Measurements from ENCODE around the gene TWF2. TPM values are rescaled to one million over a fixed set of nuclear protein-coding genes. Genes with fewer than 3 reads are reported as not detected.

Gene TWF2
- total and polyA plus RNA-seq, 3 experiments from 2014 or later: 98.2 to 138 (median 101) TPM

GRCh38 chr3:52259448-52259847, 20.5 kb upstream of the TWF2 start:
- Mint-ChIP-seq H3K4me1 (peaks cover 81 to 98% (median 97%) of the 10 kb centered on the region in 3 donors), H3K9me3 (no peaks in the 10 kb centered on the region), H3K27ac (peak overlapping the region in 5 of 8 donors; percentile 85 to 98 (median 86)), H3K27me3 (no peaks in the 10 kb centered on the region), H3K4me3 (no peak overlapping the region), H3K36me3 (peaks cover 18 to 97% (median 51%) of the 10 kb centered on the region in 3 donors)
- Histone ChIP-seq H3K36me3 (ENCODE audit: insufficient read depth, low read length) (peaks cover 95% of the 10 kb centered on the region), H3K27ac (ENCODE audit: low read depth, low read length) (no peak overlapping the region), H3K27me3 (ENCODE audit: insufficient read depth, low read length, poor library complexity, severe bottlenecking) (no peaks in the 10 kb centered on the region), H3K4me1 (ENCODE audit: insufficient read depth, low read length) (peaks cover 94% of the 10 kb centered on the region), H3K9me3 (ENCODE audit: low read length) (no peaks in the 10 kb centered on the region), H3K4me3 (ENCODE audit: low read length) (no peak overlapping the region)
- CTCF ChIA-PET: interaction anchor here (1.4 to 3.1 kb wide), 4 partner anchors 12 to 28 kb away, joined by 4 to 15 read pairs (median 6); no protein-coding TSS in a partner anchor
- no peak for DNase-seq
- POLR2A ChIA-PET: interaction anchor here (0.6 to 1.7 kb wide), 4 partner anchors 12 to 19 kb away, joined by 3 to 4 read pairs (median 3); partner anchors contain the start of genes PPM1M and WDR82

GRCh38 chr3:52259035-52259434, 20.1 kb upstream of the TWF2 start:
- Mint-ChIP-seq H3K4me1 (peaks cover 81 to 98% (median 97%) of the 10 kb centered on the region in 3 donors), H3K9me3 (no peaks in the 10 kb centered on the region), H3K36me3 (peaks cover 14 to 97% (median 47%) of the 10 kb centered on the region in 3 donors), H3K27me3 (no peaks in the 10 kb centered on the region), H3K27ac (peak overlapping the region in 7 of 8 donors; percentile 36 to 98 (median 85)), H3K4me3 (no peak overlapping the region)
- POLR2A ChIA-PET: interaction anchor here (0.6 to 1.2 kb wide), 3 partner anchors 12 to 14 kb away, joined by 3 read pairs; partner anchors contain the start of gene PPM1M
- Histone ChIP-seq H3K4me1 (ENCODE audit: insufficient read depth, low read length) (peaks cover 94% of the 10 kb centered on the region), H3K9me3 (ENCODE audit: low read length) (no peaks in the 10 kb centered on the region), H3K27ac (ENCODE audit: low read depth, low read length) (no peak overlapping the region), H3K27me3 (ENCODE audit: insufficient read depth, low read length, poor library complexity, severe bottlenecking) (no peaks in the 10 kb centered on the region), H3K4me3 (ENCODE audit: low read length) (no peak overlapping the region), H3K36me3 (ENCODE audit: insufficient read depth, low read length) (peaks cover 95% of the 10 kb centered on the region)
- CTCF ChIA-PET: interaction anchor here (1.4 to 3.1 kb wide), 3 partner anchors 13 to 27 kb away, joined by 4 to 15 read pairs (median 8); no protein-coding TSS in a partner anchor
- no peak for DNase-seq

GRCh38 chr3:52257911-52258310, 19.0 kb upstream of the TWF2 start:
- Histone ChIP-seq H3K27ac (ENCODE audit: low read depth, low read length) (no peak overlapping the region), H3K36me3 (ENCODE audit: insufficient read depth, low read length) (peaks cover 87% of the 10 kb centered on the region), H3K9me3 (ENCODE audit: low read length) (no peaks in the 10 kb centered on the region), H3K4me3 (ENCODE audit: low read length) (no peak overlapping the region), H3K27me3 (ENCODE audit: insufficient read depth, low read length, poor library complexity, severe bottlenecking) (no peaks in the 10 kb centered on the region), H3K4me1 (ENCODE audit: insufficient read depth, low read length) (peaks cover 93% of the 10 kb centered on the region)
- Mint-ChIP-seq H3K36me3 (peaks cover 4 to 95% (median 41%) of the 10 kb centered on the region in 3 donors), H3K9me3 (peaks cover 0 to 2% (median 0%) of the 10 kb centered on the region in 5 donors), H3K27me3 (peaks cover 0 to 2% of the 10 kb centered on the region in 2 donors), H3K4me1 (peaks cover 82 to 98% (median 97%) of the 10 kb centered on the region in 3 donors), H3K4me3 (no peak overlapping the region), H3K27ac (peak overlapping the region; percentile 43 to 100 (median 90))
- POLR2A ChIA-PET: no interaction called here
- no peak for DNase-seq
- CTCF ChIA-PET: no interaction called here

- Histone ChIP-seq H3K27me3 (ENCODE audit: insufficient read depth, low read length, poor library complexity, severe bottlenecking) (no peaks in the 10 kb centered on the region), H3K4me3 (ENCODE audit: low read length) (no peak overlapping the region), H3K4me1 (ENCODE audit: insufficient read depth, low read length) (peaks cover 93% of the 10 kb centered on the region), H3K36me3 (ENCODE audit: insufficient read depth, low read length) (peaks cover 74% of the 10 kb centered on the region), H3K9me3 (ENCODE audit: low read length) (no peaks in the 10 kb centered on the region), H3K27ac (ENCODE audit: low read depth, low read length) (no peak overlapping the region)
- ChIA-PET POLR2A (interaction anchor here (0.6 to 1.4 kb wide), 2 partner anchors 15 to 24 kb away, joined by 6 to 8 read pairs; no protein-coding TSS in a partner anchor), CTCF (interaction anchor here (0.8 to 14.4 kb wide), 4 partner anchors 16 to 26 kb away, joined by 3 to 156 read pairs (median 3); partner anchors contain the start of gene WDR82)
- H3K9me3 Mint-ChIP-seq: peaks cover 0 to 2% (median 0%) of the 10 kb centered on the region in 5 donors
- H3K36me3 Mint-ChIP-seq: peaks cover 4 to 91% (median 42%) of the 10 kb centered on the region in 3 donors
- H3K27ac Mint-ChIP-seq: peak overlapping the region; percentile 81 to 100 (median 96)
- H3K4me1 Mint-ChIP-seq: peaks cover 76 to 98% (median 97%) of the 10 kb centered on the region in 3 donors
- peaks cover 0 to 2% of the 10 kb centered on the region in 2 donors for H3K27me3 Mint-ChIP-seq
- DNase-seq: peak in 1 of 5 donors; percentile 33
- peak overlapping the region in 1 of 7 donors; percentile 15 for H3K4me3 Mint-ChIP-seq
Measured at GRCh38 chr3:52256622-52257021, 17.7 kb upstream of the TWF2 start.

- Histone ChIP-seq H3K9me3 (ENCODE audit: low read length) (no peaks in the 10 kb centered on the region), H3K27me3 (ENCODE audit: insufficient read depth, low read length, poor library complexity, severe bottlenecking) (no peaks in the 10 kb centered on the region), H3K4me3 (ENCODE audit: low read length) (no peak overlapping the region), H3K27ac (ENCODE audit: low read depth, low read length) (no peak overlapping the region), H3K4me1 (ENCODE audit: insufficient read depth, low read length) (peaks cover 92% of the 10 kb centered on the region), H3K36me3 (ENCODE audit: insufficient read depth, low read length) (peaks cover 70% of the 10 kb centered on the region)
- DNase-seq: no peak
- Mint-ChIP-seq H3K36me3 (peaks cover 4 to 86% (median 41%) of the 10 kb centered on the region in 3 donors), H3K4me1 (peaks cover 71 to 97% (median 93%) of the 10 kb centered on the region in 3 donors), H3K27ac (peak overlapping the region; percentile 81 to 100 (median 99)), H3K4me3 (peak overlapping the region in 2 of 7 donors; percentile 2 to 6), H3K27me3 (peaks cover 0 to 2% of the 10 kb centered on the region in 2 donors), H3K9me3 (peaks cover 0 to 2% (median 0%) of the 10 kb centered on the region in 5 donors)
- ChIA-PET POLR2A (interaction anchor here (0.6 to 1.4 kb wide), 2 partner anchors 15 to 25 kb away, joined by 6 to 8 read pairs; no protein-coding TSS in a partner anchor), CTCF (interaction anchor here (1.0 to 14.4 kb wide), 4 partner anchors 16 to 83 kb away, joined by 3 to 156 read pairs (median 12); partner anchors contain the start of gene WDR82)
Measured at GRCh38 chr3:52256159-52256558, 17.2 kb upstream of the TWF2 start.

GRCh38 chr3:52254608-52255007, 15.7 kb upstream of the TWF2 start:
- ChIA-PET POLR2A (interaction anchor here (3.2 to 4.8 kb wide), 3 partner anchors 11 to 24 kb away, joined by 27 to 86 read pairs (median 31); partner anchors contain the start of genes TWF2 and WDR82), CTCF (interaction anchor here (0.6 to 14.4 kb wide), 6 partner anchors 8 to 84 kb away, joined by 3 to 156 read pairs (median 27); partner anchors contain the start of genes TWF2 and WDR82)
- Histone ChIP-seq H3K27me3 (ENCODE audit: insufficient read depth, low read length, poor library complexity, severe bottlenecking) (no peaks in the 10 kb centered on the region), H3K4me1 (ENCODE audit: insufficient read depth, low read length) (peaks cover 93% of the 10 kb centered on the region), H3K4me3 (ENCODE audit: low read length) (peak overlapping the region; percentile 39), H3K9me3 (ENCODE audit: low read length) (no peaks in the 10 kb centered on the region), H3K36me3 (ENCODE audit: insufficient read depth, low read length) (peaks cover 55% of the 10 kb centered on the region), H3K27ac (ENCODE audit: low read depth, low read length) (no peak overlapping the region)
- peaks cover 0 to 2% (median 0%) of the 10 kb centered on the region in 5 donors for H3K9me3 Mint-ChIP-seq
- H3K27me3 Mint-ChIP-seq: peaks cover 0 to 2% of the 10 kb centered on the region in 2 donors
- H3K36me3 Mint-ChIP-seq: peaks cover 0 to 84% (median 36%) of the 10 kb centered on the region in 3 donors
- H3K4me1 Mint-ChIP-seq: peaks cover 76 to 96% (median 93%) of the 10 kb centered on the region in 3 donors
- DNase-seq: no peak
- peak overlapping the region in 2 of 7 donors; percentile 90 to 92 for H3K4me3 Mint-ChIP-seq
- peak overlapping the region; percentile 95 to 100 (median 100) for H3K27ac Mint-ChIP-seq

- peaks cover 93% of the 10 kb centered on the region for H3K4me1 ChIP-seq (ENCODE audit: insufficient read depth, low read length)
- H3K9me3 ChIP-seq (ENCODE audit: low read length): no peaks in the 10 kb centered on the region
- H3K4me3 ChIP-seq (ENCODE audit: low read length): peak overlapping the region; percentile 57
- POLR2A ChIA-PET: interaction anchor here (0.6 to 4.8 kb wide), 14 partner anchors 9 to 225 kb away, joined by 3 to 86 read pairs (median 8); partner anchors contain the start of genes GLYCTK, POC1A, TWF2 and WDR82
- Mint-ChIP-seq H3K4me1 (peaks cover 77 to 96% (median 93%) of the 10 kb centered on the region in 3 donors), H3K36me3 (peaks cover 0 to 84% (median 32%) of the 10 kb centered on the region in 3 donors), H3K27me3 (peaks cover 0 to 2% of the 10 kb centered on the region in 2 donors), H3K9me3 (peaks cover 0 to 2% (median 0%) of the 10 kb centered on the region in 5 donors), H3K4me3 (peak overlapping the region; percentile 76 to 92 (median 89)), H3K27ac (peak overlapping the region; percentile 95 to 100 (median 100))
- H3K27ac ChIP-seq (ENCODE audit: low read depth, low read length): peak overlapping the region; percentile 77
- no peaks in the 10 kb centered on the region for H3K27me3 ChIP-seq (ENCODE audit: insufficient read depth, low read length, poor library complexity, severe bottlenecking)
- peaks cover 45% of the 10 kb centered on the region for H3K36me3 ChIP-seq (ENCODE audit: insufficient read depth, low read length)
- peak; percentile 70 to 95 (median 94) for DNase-seq
- CTCF ChIA-PET: interaction anchor here (0.6 to 14.4 kb wide), 13 partner anchors 10 to 85 kb away, joined by 3 to 156 read pairs (median 9); partner anchors contain the start of genes GLYCTK, TWF2 and WDR82
Measured at GRCh38 chr3:52253314-52254304, 14.7 kb upstream of the TWF2 start.
